WTC11 (cell line): ENCODE results near the gene AIFM1. TPM values are rescaled to one million over a fixed set of nuclear protein-coding genes. Genes with fewer than 3 reads are reported as not detected.

Experiments
- ATAC-seq: fragments of 200-7000 bp; cut with Tn5 transposase; 2 replicates; pipeline ENCODE4 v1.10.0; 2021; ENCODE audit warnings: mild to moderate bottlenecking, moderate library complexity
- CTCF ChIA-PET: fragments of 300-600 bp; sonication (Branson Sonifier 250); formaldehyde crosslinking; loops from one replicate; lab custom pipeline; 2021; ENCODE audit warnings: antibody characterized with exemption; lab: Charles Lee
- POLR2A ChIA-PET: fragments of 350-600 bp; sonication (Branson Sonifier 250); formaldehyde crosslinking; loops from one replicate; lab custom pipeline; 2021; ENCODE audit warnings: antibody characterized with exemption; lab: Charles Lee
- DNase-seq: peaks from one replicate; pipeline ENCODE4 v3.0.0; 2021; ENCODE audit warnings: low spot score
- H3K27ac Mint-ChIP-seq: 2 replicates; pipeline ENCODE4 v1.8.0; 2021; ENCODE audit warnings: mixed read lengths
- H3K27me3 Mint-ChIP-seq: 2 replicates; pipeline ENCODE4 v1.8.0; 2021; ENCODE audit warnings: low read depth, mild to moderate bottlenecking, moderate library complexity, mixed read lengths
- H3K36me3 Mint-ChIP-seq: 2 replicates; pipeline ENCODE4 v1.8.0; 2021; ENCODE audit warnings: mixed read lengths
- H3K4me1 Mint-ChIP-seq: 2 replicates; pipeline ENCODE4 v1.8.0; 2022; ENCODE audit warnings: mixed read lengths
- H3K4me3 Mint-ChIP-seq: 2 replicates; pipeline ENCODE4 v1.8.0; 2021; ENCODE audit warnings: mild to moderate bottlenecking, moderate library complexity, mixed read lengths
- H3K9me3 Mint-ChIP-seq: 2 replicates; pipeline ENCODE4 v1.8.0; 2021; ENCODE audit warnings: mixed read lengths
- ELF4 ChIP-seq: sonication (generic); formaldehyde crosslinking; IDR thresholded peaks from 2 replicates; pipeline ENCODE4 v1.8.1; 2022; ENCODE audit warnings: low read depth, mild to moderate bottlenecking, moderate library complexity, missing genetic modification reagents
- GABPB1 ChIP-seq: sonication (generic); formaldehyde crosslinking; IDR thresholded peaks from 2 replicates; pipeline ENCODE4 v1.8.1; 2023; ENCODE audit warnings: mild to moderate bottlenecking, missing genetic modification reagents
- HMGA2 ChIP-seq: fragments of 250-450 bp; sonication (Bioruptor Pico); IDR thresholded peaks from 2 replicates; pipeline ENCODE4 v1.4.0; 2021; ENCODE audit warnings: mild to moderate bottlenecking, moderate library complexity
- MYBL2 ChIP-seq: sonication (generic); formaldehyde crosslinking; IDR thresholded peaks from 2 replicates; pipeline ENCODE4 v1.8.1; 2023; ENCODE audit warnings: mild to moderate bottlenecking, moderate library complexity, missing genetic modification reagents
- NFYB ChIP-seq: sonication (generic); formaldehyde crosslinking; conservative IDR thresholded peaks from 2 replicates; pipeline ENCODE4 v1.8.0; 2022; ENCODE audit warnings: low read depth, missing genetic modification reagents
- NR1H2 ChIP-seq: sonication (generic); formaldehyde crosslinking; IDR thresholded peaks from 2 replicates; pipeline ENCODE4 v1.9.0; 2021; ENCODE audit warnings: mild to moderate bottlenecking, moderate library complexity, missing genetic modification reagents
- NR2C2 ChIP-seq: sonication (generic); formaldehyde crosslinking; IDR thresholded peaks from 2 replicates; pipeline ENCODE4 v1.8.0; 2022; ENCODE audit warnings: mild to moderate bottlenecking, missing genetic modification reagents
- OVOL2 ChIP-seq: fragments of 250-450 bp; sonication (Bioruptor Pico); IDR thresholded peaks from 2 replicates; pipeline ENCODE4 v1.9.0; 2021; ENCODE audit warnings: mild to moderate bottlenecking, borderline replicate concordance
- RORB ChIP-seq: fragments of 250-450 bp; sonication (Bioruptor Pico); IDR thresholded peaks from 2 replicates; pipeline ENCODE4 v1.9.0; 2021; ENCODE audit warnings: mild to moderate bottlenecking
- SP1 ChIP-seq: sonication (generic); formaldehyde crosslinking; conservative IDR thresholded peaks from 2 replicates; pipeline ENCODE4 v1.8.1; 2022; ENCODE audit warnings: missing genetic modification reagents
- STAT6 ChIP-seq: sonication (generic); formaldehyde crosslinking; conservative IDR thresholded peaks from 2 replicates; pipeline ENCODE4 v1.8.1; 2023; ENCODE audit warnings: mild to moderate bottlenecking, low read depth, missing genetic modification reagents, moderate library complexity
- ZNF219 ChIP-seq: sonication (generic); formaldehyde crosslinking; IDR thresholded peaks from 2 replicates; pipeline ENCODE4 v1.8.0; 2023; ENCODE audit warnings: missing genetic modification reagents, mild to moderate bottlenecking, borderline replicate concordance
- total RNA-seq: library from RNA; stranded (reverse); gene quantifications from 3 replicates; pipeline ENCODE4 v1.2.3, GENCODE V29; 2021
- TF ChIP-seq, protein P1 (sequence below): fragments of 250-450 bp; sonication (Bioruptor Pico); IDR thresholded peaks from 2 replicates; pipeline ENCODE4 v1.9.0; 2021; ENCODE audit warnings: mild to moderate bottlenecking
- TF ChIP-seq, protein P2 (sequence below): sonication (generic); formaldehyde crosslinking; IDR thresholded peaks from 2 replicates; pipeline ENCODE4 v1.8.0; 2022; ENCODE audit warnings: mild to moderate bottlenecking, missing genetic modification reagents
- TF ChIP-seq, protein P3 (sequence below): fragments of 250-450 bp; sonication (Bioruptor Pico); IDR thresholded peaks from 2 replicates; pipeline ENCODE4 v1.9.0; 2021; ENCODE audit warnings: mild to moderate bottlenecking, borderline replicate concordance
- TF ChIP-seq, protein P4 (sequence below): sonication (generic); formaldehyde crosslinking; IDR thresholded peaks from 2 replicates; pipeline ENCODE4 v1.8.1; 2023; ENCODE audit warnings: mild to moderate bottlenecking, missing genetic modification reagents, moderate library complexity
- TF ChIP-seq, protein P5 (sequence below): sonication (generic); formaldehyde crosslinking; IDR thresholded peaks from 2 replicates; pipeline ENCODE4 v1.8.0; 2023; ENCODE audit warnings: missing genetic modification reagents, mild to moderate bottlenecking, borderline replicate concordance
- TF ChIP-seq, protein P6 (sequence below): sonication (generic); formaldehyde crosslinking; IDR thresholded peaks from 2 replicates; pipeline ENCODE4 v1.8.1; 2022; ENCODE audit warnings: mild to moderate bottlenecking, moderate library complexity, missing genetic modification reagents

AIFM1 gene
- total RNA-seq, 1 experiment from 2014 or later, result 53.5 TPM

DNA sequence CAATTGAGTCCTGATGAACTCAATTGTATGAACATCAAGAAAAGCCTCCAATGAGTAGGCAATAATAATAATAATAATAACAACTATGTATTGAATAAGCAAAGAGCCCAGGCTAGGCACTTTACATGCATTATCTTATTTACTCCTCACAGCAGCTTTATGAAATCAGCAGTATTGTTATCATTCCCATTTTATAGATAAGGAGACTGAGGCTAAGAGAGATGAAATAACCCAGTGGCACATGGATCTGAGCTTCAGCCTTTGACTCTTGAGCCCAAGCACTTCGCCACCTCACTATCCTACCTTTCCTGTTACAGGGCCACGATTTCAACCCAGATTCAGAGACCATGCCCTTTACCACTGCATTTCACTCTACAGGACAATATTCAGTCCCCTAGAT is 9.3 kb upstream of the AIFM1 start:
- H3K9me3 Mint-ChIP-seq, result no peaks in the 10 kb centered on the region
- H3K4me3 Mint-ChIP-seq, result no peak overlapping the region
- peaks cover 14% of the 10 kb centered on the region for H3K27me3 Mint-ChIP-seq
- TF ChIP-seq HMGA2 (CRISPR knock-in tag) (no peak), RORB (CRISPR knock-in tag) (no peak), MYBL2 (CRISPR knock-in tag) (no peak), NR2C2 (CRISPR knock-in tag) (no peak), OVOL2 (CRISPR knock-in tag) (no peak), STAT6 (CRISPR knock-in tag) (no peak), SP1 (no peak), GABPB1 (no peak), ELF4 (no peak), NR1H2 (CRISPR knock-in tag) (no peak), NFYB (CRISPR knock-in tag) (no peak), ZNF219 (CRISPR knock-in tag) (no peak)
- TF ChIP-seq, protein P1, sequence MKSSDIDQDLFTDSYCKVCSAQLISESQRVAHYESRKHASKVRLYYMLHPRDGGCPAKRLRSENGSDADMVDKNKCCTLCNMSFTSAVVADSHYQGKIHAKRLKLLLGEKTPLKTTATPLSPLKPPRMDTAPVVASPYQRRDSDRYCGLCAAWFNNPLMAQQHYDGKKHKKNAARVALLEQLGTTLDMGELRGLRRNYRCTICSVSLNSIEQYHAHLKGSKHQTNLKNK (CRISPR knock-in tag), result no peak
- TF ChIP-seq, protein P2, sequence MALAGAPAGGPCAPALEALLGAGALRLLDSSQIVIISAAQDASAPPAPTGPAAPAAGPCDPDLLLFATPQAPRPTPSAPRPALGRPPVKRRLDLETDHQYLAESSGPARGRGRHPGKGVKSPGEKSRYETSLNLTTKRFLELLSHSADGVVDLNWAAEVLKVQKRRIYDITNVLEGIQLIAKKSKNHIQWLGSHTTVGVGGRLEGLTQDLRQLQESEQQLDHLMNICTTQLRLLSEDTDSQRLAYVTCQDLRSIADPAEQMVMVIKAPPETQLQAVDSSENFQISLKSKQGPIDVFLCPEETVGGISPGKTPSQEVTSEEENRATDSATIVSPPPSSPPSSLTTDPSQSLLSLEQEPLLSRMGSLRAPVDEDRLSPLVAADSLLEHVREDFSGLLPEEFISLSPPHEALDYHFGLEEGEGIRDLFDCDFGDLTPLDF (CRISPR knock-in tag), result no peak
- TF ChIP-seq, protein P3, sequence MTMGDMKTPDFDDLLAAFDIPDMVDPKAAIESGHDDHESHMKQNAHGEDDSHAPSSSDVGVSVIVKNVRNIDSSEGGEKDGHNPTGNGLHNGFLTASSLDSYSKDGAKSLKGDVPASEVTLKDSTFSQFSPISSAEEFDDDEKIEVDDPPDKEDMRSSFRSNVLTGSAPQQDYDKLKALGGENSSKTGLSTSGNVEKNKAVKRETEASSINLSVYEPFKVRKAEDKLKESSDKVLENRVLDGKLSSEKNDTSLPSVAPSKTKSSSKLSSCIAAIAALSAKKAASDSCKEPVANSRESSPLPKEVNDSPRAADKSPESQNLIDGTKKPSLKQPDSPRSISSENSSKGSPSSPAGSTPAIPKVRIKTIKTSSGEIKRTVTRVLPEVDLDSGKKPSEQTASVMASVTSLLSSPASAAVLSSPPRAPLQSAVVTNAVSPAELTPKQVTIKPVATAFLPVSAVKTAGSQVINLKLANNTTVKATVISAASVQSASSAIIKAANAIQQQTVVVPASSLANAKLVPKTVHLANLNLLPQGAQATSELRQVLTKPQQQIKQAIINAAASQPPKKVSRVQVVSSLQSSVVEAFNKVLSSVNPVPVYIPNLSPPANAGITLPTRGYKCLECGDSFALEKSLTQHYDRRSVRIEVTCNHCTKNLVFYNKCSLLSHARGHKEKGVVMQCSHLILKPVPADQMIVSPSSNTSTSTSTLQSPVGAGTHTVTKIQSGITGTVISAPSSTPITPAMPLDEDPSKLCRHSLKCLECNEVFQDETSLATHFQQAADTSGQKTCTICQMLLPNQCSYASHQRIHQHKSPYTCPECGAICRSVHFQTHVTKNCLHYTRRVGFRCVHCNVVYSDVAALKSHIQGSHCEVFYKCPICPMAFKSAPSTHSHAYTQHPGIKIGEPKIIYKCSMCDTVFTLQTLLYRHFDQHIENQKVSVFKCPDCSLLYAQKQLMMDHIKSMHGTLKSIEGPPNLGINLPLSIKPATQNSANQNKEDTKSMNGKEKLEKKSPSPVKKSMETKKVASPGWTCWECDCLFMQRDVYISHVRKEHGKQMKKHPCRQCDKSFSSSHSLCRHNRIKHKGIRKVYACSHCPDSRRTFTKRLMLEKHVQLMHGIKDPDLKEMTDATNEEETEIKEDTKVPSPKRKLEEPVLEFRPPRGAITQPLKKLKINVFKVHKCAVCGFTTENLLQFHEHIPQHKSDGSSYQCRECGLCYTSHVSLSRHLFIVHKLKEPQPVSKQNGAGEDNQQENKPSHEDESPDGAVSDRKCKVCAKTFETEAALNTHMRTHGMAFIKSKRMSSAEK (CRISPR knock-in tag), result no peak
- TF ChIP-seq, protein P4, sequence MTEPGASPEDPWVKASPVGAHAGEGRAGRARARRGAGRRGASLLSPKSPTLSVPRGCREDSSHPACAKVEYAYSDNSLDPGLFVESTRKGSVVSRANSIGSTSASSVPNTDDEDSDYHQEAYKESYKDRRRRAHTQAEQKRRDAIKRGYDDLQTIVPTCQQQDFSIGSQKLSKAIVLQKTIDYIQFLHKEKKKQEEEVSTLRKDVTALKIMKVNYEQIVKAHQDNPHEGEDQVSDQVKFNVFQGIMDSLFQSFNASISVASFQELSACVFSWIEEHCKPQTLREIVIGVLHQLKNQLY (CRISPR knock-in tag), result no peak
- TF ChIP-seq, protein P5, sequence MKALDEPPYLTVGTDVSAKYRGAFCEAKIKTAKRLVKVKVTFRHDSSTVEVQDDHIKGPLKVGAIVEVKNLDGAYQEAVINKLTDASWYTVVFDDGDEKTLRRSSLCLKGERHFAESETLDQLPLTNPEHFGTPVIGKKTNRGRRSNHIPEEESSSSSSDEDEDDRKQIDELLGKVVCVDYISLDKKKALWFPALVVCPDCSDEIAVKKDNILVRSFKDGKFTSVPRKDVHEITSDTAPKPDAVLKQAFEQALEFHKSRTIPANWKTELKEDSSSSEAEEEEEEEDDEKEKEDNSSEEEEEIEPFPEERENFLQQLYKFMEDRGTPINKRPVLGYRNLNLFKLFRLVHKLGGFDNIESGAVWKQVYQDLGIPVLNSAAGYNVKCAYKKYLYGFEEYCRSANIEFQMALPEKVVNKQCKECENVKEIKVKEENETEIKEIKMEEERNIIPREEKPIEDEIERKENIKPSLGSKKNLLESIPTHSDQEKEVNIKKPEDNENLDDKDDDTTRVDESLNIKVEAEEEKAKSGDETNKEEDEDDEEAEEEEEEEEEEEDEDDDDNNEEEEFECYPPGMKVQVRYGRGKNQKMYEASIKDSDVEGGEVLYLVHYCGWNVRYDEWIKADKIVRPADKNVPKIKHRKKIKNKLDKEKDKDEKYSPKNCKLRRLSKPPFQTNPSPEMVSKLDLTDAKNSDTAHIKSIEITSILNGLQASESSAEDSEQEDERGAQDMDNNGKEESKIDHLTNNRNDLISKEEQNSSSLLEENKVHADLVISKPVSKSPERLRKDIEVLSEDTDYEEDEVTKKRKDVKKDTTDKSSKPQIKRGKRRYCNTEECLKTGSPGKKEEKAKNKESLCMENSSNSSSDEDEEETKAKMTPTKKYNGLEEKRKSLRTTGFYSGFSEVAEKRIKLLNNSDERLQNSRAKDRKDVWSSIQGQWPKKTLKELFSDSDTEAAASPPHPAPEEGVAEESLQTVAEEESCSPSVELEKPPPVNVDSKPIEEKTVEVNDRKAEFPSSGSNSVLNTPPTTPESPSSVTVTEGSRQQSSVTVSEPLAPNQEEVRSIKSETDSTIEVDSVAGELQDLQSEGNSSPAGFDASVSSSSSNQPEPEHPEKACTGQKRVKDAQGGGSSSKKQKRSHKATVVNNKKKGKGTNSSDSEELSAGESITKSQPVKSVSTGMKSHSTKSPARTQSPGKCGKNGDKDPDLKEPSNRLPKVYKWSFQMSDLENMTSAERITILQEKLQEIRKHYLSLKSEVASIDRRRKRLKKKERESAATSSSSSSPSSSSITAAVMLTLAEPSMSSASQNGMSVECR (CRISPR knock-in tag), result no peak
- TF ChIP-seq, protein P6, sequence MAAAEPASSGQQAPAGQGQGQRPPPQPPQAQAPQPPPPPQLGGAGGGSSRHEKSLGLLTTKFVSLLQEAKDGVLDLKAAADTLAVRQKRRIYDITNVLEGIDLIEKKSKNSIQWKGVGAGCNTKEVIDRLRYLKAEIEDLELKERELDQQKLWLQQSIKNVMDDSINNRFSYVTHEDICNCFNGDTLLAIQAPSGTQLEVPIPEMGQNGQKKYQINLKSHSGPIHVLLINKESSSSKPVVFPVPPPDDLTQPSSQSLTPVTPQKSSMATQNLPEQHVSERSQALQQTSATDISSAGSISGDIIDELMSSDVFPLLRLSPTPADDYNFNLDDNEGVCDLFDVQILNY (CRISPR knock-in tag), result no peak
- POLR2A ChIA-PET, result no interaction called here
- H3K4me1 Mint-ChIP-seq, result peaks cover 11% of the 10 kb centered on the region
- H3K27ac Mint-ChIP-seq, result no peak overlapping the region
- DNase-seq, result no peak
- H3K36me3 Mint-ChIP-seq, result no peaks in the 10 kb centered on the region; the same call in 1 of the 2 replicates
- ATAC-seq, result no peak
- CTCF ChIA-PET, result no interaction called here
